Measurements from ENCODE around the gene DNM3. TPM values are rescaled to one million over a fixed set of nuclear protein-coding genes. Genes with fewer than 3 reads are reported as not detected.

Gene DNM3
- total RNA-seq, result 1.1 and 1.2 TPM in 2 replicates

GRCh38 chr1:171841050-171841910 is at the start of gene DNM3:
Gene DNM3 (plus strand): TSS chr1:171841498. CDS start chr1:171841657, 159 bp downstream.

GRCh38 chr1:172420385-172420784 is 579.1 kb downstream of the DNM3 start, which contains the start of gene C1orf105:
Gene C1orf105 (plus strand): TSS chr1:172420685. CDS start chr1:172420886, 201 bp downstream.

GRCh38 chr1:172443666-172444453 is 602.6 kb downstream of the DNM3 start, which contains the start of gene PIGC:
Gene PIGC (minus strand): TSS chr1:172444069. CDS start chr1:172442622, 1,447 bp downstream.

Other genes with a start within 250 kb of the DNM3 start
- gene MYOCOS, start 219.3 kb upstream of the DNM3 start, total RNA-seq, result 0.06 TPM in 1 of 2 replicates, not detected in the other
- gene MYOC, start 188.8 kb upstream of the DNM3 start, total RNA-seq, result 0.13 and 0.37 TPM in 2 replicates
- gene VAMP4, start 99.4 kb upstream of the DNM3 start, total RNA-seq, result 8.6 and 10.9 TPM in 2 replicates
- gene METTL13, start 59.8 kb upstream of the DNM3 start, total RNA-seq, result 22.1 and 29.9 TPM in 2 replicates

Data from aortic smooth muscle cell (primary cell).